Measurements from ENCODE around the gene ATP10A. TPM values are rescaled to one million over a fixed set of nuclear protein-coding genes. Genes with fewer than 3 reads are reported as not detected.

Gene ATP10A
- total RNA-seq, 1 donor from 2014 or later, result 0.58 TPM

GRCh38 chr15:25824618-25825017 lies 38.5 kb downstream of the ATP10A start:
- no peaks in the 10 kb centered on the region for H3K36me3 ChIP-seq
- H3K4me3 ChIP-seq, result no peak overlapping the region
- no peaks in the 10 kb centered on the region for H3K27me3 ChIP-seq (ENCODE audit: low read depth)
- no peak for DNase-seq
- TF ChIP-seq CTCF (IDR thresholded peaks at IDR 0.05; ENCODE audit: borderline replicate concordance), result no peak
- H3K9me3 ChIP-seq (replicated peaks), result peaks cover 22% of the 10 kb centered on the region
- intact Hi-C loops (cut with micrococcal nuclease), result no loop called here
- no peak overlapping the region for H3K27ac ChIP-seq (replicated peaks)
- H3K4me1 ChIP-seq, result no peaks in the 10 kb centered on the region

GRCh38 chr15:25812845-25813244 lies 50.3 kb downstream of the ATP10A start:
- intact Hi-C loops (cut with micrococcal nuclease), result no loop called here
- TF ChIP-seq CTCF (IDR thresholded peaks at IDR 0.05; ENCODE audit: borderline replicate concordance), result no peak

GRCh38 chr15:25812073-25812472 lies 51.1 kb downstream of the ATP10A start:
- intact Hi-C loops (cut with micrococcal nuclease), result no loop called here
- no peak for TF ChIP-seq CTCF (IDR thresholded peaks at IDR 0.05; ENCODE audit: borderline replicate concordance)
- no peak overlapping the region for H3K27ac ChIP-seq (replicated peaks)

More at GRCh38 chr15:25812845-25813244, 50.3 kb downstream of the ATP10A start:
- H3K4me1 ChIP-seq, result no peaks in the 10 kb centered on the region
- no peak overlapping the region for H3K4me3 ChIP-seq
- H3K36me3 ChIP-seq, result no peaks in the 10 kb centered on the region
- H3K27ac ChIP-seq (replicated peaks), result no peak overlapping the region
- DNase-seq, result no peak
- H3K9me3 ChIP-seq (replicated peaks), result no peaks in the 10 kb centered on the region
- peaks cover 60% of the 10 kb centered on the region for H3K27me3 ChIP-seq (ENCODE audit: low read depth)

GRCh38 chr15:25811481-25811906 lies 51.6 kb downstream of the ATP10A start:
- Histone ChIP-seq H3K36me3 (no peaks in the 10 kb centered on the region), H3K9me3 (replicated peaks) (no peaks in the 10 kb centered on the region), H3K27ac (replicated peaks) (no peak overlapping the region), H3K4me3 (no peak overlapping the region), H3K27me3 (ENCODE audit: low read depth) (peaks cover 60% of the 10 kb centered on the region), H3K4me1 (no peaks in the 10 kb centered on the region)
- DNase-seq, result no peak
- intact Hi-C loops (cut with micrococcal nuclease), result no loop called here
- no peak for TF ChIP-seq CTCF (IDR thresholded peaks at IDR 0.05; ENCODE audit: borderline replicate concordance)

More at GRCh38 chr15:25812073-25812472, 51.1 kb downstream of the ATP10A start:
- no peak for DNase-seq
- Histone ChIP-seq H3K9me3 (replicated peaks) (no peaks in the 10 kb centered on the region), H3K27me3 (ENCODE audit: low read depth) (peaks cover 61% of the 10 kb centered on the region), H3K4me1 (no peaks in the 10 kb centered on the region), H3K4me3 (no peak overlapping the region), H3K36me3 (no peaks in the 10 kb centered on the region)

GRCh38 chr15:25810631-25811091 lies 52.5 kb downstream of the ATP10A start:
- H3K4me1 ChIP-seq, result no peaks in the 10 kb centered on the region
- no peak overlapping the region for H3K4me3 ChIP-seq
- no peaks in the 10 kb centered on the region for H3K36me3 ChIP-seq
- no peaks in the 10 kb centered on the region for H3K9me3 ChIP-seq (replicated peaks)
- DNase-seq, result no peak
- H3K27ac ChIP-seq (replicated peaks), result no peak overlapping the region
- H3K27me3 ChIP-seq (ENCODE audit: low read depth), result peaks cover 60% of the 10 kb centered on the region
- intact Hi-C loops (cut with micrococcal nuclease), result no loop called here
- no peak for TF ChIP-seq CTCF (IDR thresholded peaks at IDR 0.05; ENCODE audit: borderline replicate concordance)

Data from left ventricle myocardium inferior (tissue), 1 donor.